GM12878 (cell line): Measurements from ENCODE around the gene LSR. TPM values are rescaled to one million over a fixed set of nuclear protein-coding genes. Genes with fewer than 3 reads are reported as not detected.

Experiments used
- ATAC-seq: fragments of 200-7000 bp; cut with Tn5 transposase; 3 replicates; pipeline ENCODE4 v1.9.1; 2020; ENCODE audit warnings: mild to moderate bottlenecking, moderate library complexity
- BruUV-seq: library from RNA; stranded (reverse); fragments of 400-500 nt; replicated peaks from 2 replicates; lab custom pipeline; 2021; lab: Mats Ljungman, UMichigan
- CTCF ChIA-PET: fragments of 300-600 bp; sonication (Branson Sonifier 250); formaldehyde crosslinking; extraction: SDS; loops from one replicate; lab custom pipeline; 2021; ENCODE audit warnings: inconsistent platforms; lab: Yijun Ruan, JAX
- POLR2A ChIA-PET: fragments of 350-600 bp; formaldehyde crosslinking; extraction: SDS; loops from one replicate; lab custom pipeline; 2021; ENCODE audit warnings: inconsistent platforms; lab: Charles Lee
- RAD21 ChIA-PET: fragments of 300-600 bp; sonication (Branson Sonifier 250); formaldehyde crosslinking; loops from one replicate; lab custom pipeline; 2023; ENCODE audit warnings: antibody characterized with exemption; ENCODE audit not compliant: unreplicated experiment; lab: Charles Lee
- SMC1A ChIA-PET: fragments of 300-600 bp; sonication (Branson Sonifier 250); formaldehyde crosslinking; loops from one replicate; lab custom pipeline; 2023; ENCODE audit not compliant: unreplicated experiment, uncharacterized antibody; lab: Charles Lee
- DNase-seq: peaks from one replicate; pipeline ENCODE4 v3.0.0-alpha.2; 2011; ENCODE audit warnings: low read depth, low spot score
- FAIRE-seq: peaks from 3 replicates; lab custom pipeline; 2011; peaks lifted over from hg19 to GRCh38; lab: Jason Lieb, UNC
- H2AFZ ChIP-seq: 2 replicates; pipeline ENCODE4 v1.6.0; 2011; ENCODE audit warnings: low read depth, low read length, control low read depth; ENCODE audit not compliant: control insufficient read depth
- H3K27ac ChIP-seq: 2 replicates; pipeline ENCODE4 v1.5.1; 2011; ENCODE audit warnings: control low read depth; ENCODE audit not compliant: control insufficient read depth, insufficient read depth
- H3K27me3 ChIP-seq, 2 experiments: replicated peaks in 1 of 2; 2 replicates each; pipeline versions ENCODE4 v1.6.0 to v1.6.1; 2011; ENCODE audit warnings: low read length in 1 of 2; ENCODE audit not compliant: control insufficient read depth in 2 of 2, insufficient read depth in 2 of 2
- H3K36me3 ChIP-seq, 2 experiments: 2 replicates each; pipeline ENCODE4 v1.5.1; 2011; ENCODE audit warnings: low read length in 1 of 2; ENCODE audit not compliant: control insufficient read depth in 2 of 2, insufficient read depth in 2 of 2
- H3K4me1 ChIP-seq: 2 replicates; pipeline ENCODE4 v1.6.1; 2011; ENCODE audit warnings: mild to moderate bottlenecking, low read length, moderate library complexity, mixed read lengths; ENCODE audit not compliant: control insufficient read depth, insufficient read depth
- H3K4me2 ChIP-seq: 2 replicates; pipeline ENCODE4 v1.6.0; 2011; ENCODE audit warnings: control low read depth; ENCODE audit not compliant: control insufficient read depth, insufficient read depth
- H3K4me3 ChIP-seq: fragments of 200-600 bp; sonication (generic); 2 replicates; pipeline ENCODE4 v1.5.1; 2016
- H3K79me2 ChIP-seq: 2 replicates; pipeline ENCODE4 v1.6.0; 2011; ENCODE audit warnings: low read length; ENCODE audit not compliant: control insufficient read depth, insufficient read depth
- H3K9ac ChIP-seq: 2 replicates; pipeline ENCODE4 v1.8.0; 2011; ENCODE audit warnings: low read length, control low read depth, mixed read lengths; ENCODE audit not compliant: control insufficient read depth, insufficient read depth
- H3K9me3 ChIP-seq: replicated peaks from 3 replicates; pipeline ENCODE4 v1.5.1; 2011; ENCODE audit warnings: mild to moderate bottlenecking, low read length; ENCODE audit not compliant: control insufficient read depth, insufficient read depth
- H4K20me1 ChIP-seq: 2 replicates; pipeline ENCODE4 v1.6.0; 2011; ENCODE audit not compliant: control insufficient read depth, insufficient read depth
- BRCA1 ChIP-seq: IDR thresholded peaks from 2 replicates; pipeline ENCODE4 v1.6.1; 2011; ENCODE audit warnings: low read depth, low read length, improper control_type of control experiment
- CREB1 ChIP-seq: IDR thresholded peaks from 2 replicates; pipeline ENCODE4 v1.6.1; 2012; ENCODE audit warnings: low read depth, mild to moderate bottlenecking, inconsistent platforms
- CREM ChIP-seq: IDR thresholded peaks from 2 replicates; pipeline ENCODE4 v1.6.1; 2014; ENCODE audit warnings: antibody characterized with exemption, low read depth
- FOS ChIP-seq: IDR thresholded peaks from 3 replicates; pipeline ENCODE4 v1.6.1; 2011; ENCODE audit warnings: borderline replicate concordance; ENCODE audit not compliant: insufficient read length; ENCODE audit errors: extremely low read depth
- SIX5 ChIP-seq: IDR thresholded peaks from 2 replicates; pipeline ENCODE4 v1.6.1; 2011; ENCODE audit warnings: mild to moderate bottlenecking, low read depth, low read length, moderate library complexity; ENCODE audit not compliant: severe bottlenecking
- WGBS: methylation state at CpG from one replicate; pipeline ENCODE4 v1.1.6; 2016; ENCODE audit warnings: low lambda C conversion rate; ENCODE audit not compliant: insufficient replicate concordance, insufficient coverage; ENCODE audit errors: missing lambda C conversion rate; 5-methylcytosine and 5-hydroxymethylcytosine counted together
- in situ Hi-C: fragments of 300-500 bp; cut with MboI; formaldehyde crosslinking; loops from 9 replicates; pipeline ENCODE4 v1.14.3; 2018; ENCODE audit warnings: mixed read lengths
- intact Hi-C: fragments of 100-400 bp; cut with micrococcal nuclease; formaldehyde crosslinking; loops from one replicate; pipeline ENCODE4 v1.14.2; 2022; ENCODE audit not compliant: unreplicated experiment
- polyA plus RNA-seq, 11 experiments: library from polyadenylated mRNA; depleted of rRNA in 4 of 11; unstranded in 6 of 11; stranded (reverse) in 5 of 11; fragments of >200 nt; fragmentation: Nextera tagmentation in 4 of 11; fragmentation: Illumina TruSeq in 1 of 11; extraction: Ambion mirVana in 4 of 11; extraction: Trizol in 1 of 11; gene quantifications; 1 replicate in 1 of 11; 2 replicates in 10 of 11; pipeline versions ENCODE4 v1.2.1 to v1.2.3, GENCODE V29; 2011 to 2016; ENCODE audit warnings: inconsistent platforms in 2 of 11, missing spikeins in 2 of 11, low read depth in 1 of 11
- total RNA-seq, 4 experiments: library from RNA; depleted of rRNA in 3 of 4; stranded (reverse); fragments of >200 nt in 3 of 4; fragmentation: Illumina TruSeq in 1 of 4; extraction: Trizol in 1 of 4; gene quantifications; 2 replicates each; pipeline versions ENCODE4 v1.2.1 to v1.2.3, GENCODE V29; 2013 to 2021
- TF ChIP-seq, protein P1 (sequence below): fragments of 450-650 bp; IDR thresholded peaks from 2 replicates; pipeline ENCODE4 v1.6.1; 2018; ENCODE audit warnings: borderline replicate concordance, mild to moderate bottlenecking; ENCODE audit not compliant: partially characterized antibody
- TF ChIP-seq, protein P2 (sequence below): fragments of 450-650 bp; formaldehyde crosslinking; IDR thresholded peaks from 2 replicates; pipeline ENCODE4 v1.5.0; 2022; ENCODE audit warnings: mild to moderate bottlenecking, missing genetic modification characterization
- TF ChIP-seq, protein P3 (sequence below): fragments of 150-350 bp; IDR thresholded peaks from 2 replicates; pipeline ENCODE4 v1.6.1; 2016; ENCODE audit warnings: low read depth, low read length
- TF ChIP-seq, protein P4 (sequence below): fragments of 450-650 bp; IDR thresholded peaks from 2 replicates; pipeline ENCODE4 v1.6.1; 2018; ENCODE audit warnings: mild to moderate bottlenecking, low read depth, moderate library complexity; ENCODE audit not compliant: partially characterized antibody

The LSR gene
- total and polyA plus RNA-seq, 10 of the 15 experiments (the other 5 are each of a cell fraction or from before 2014, with no cell fraction given): 0.26 to 53.9 (median 26.3) TPM

DNA sequence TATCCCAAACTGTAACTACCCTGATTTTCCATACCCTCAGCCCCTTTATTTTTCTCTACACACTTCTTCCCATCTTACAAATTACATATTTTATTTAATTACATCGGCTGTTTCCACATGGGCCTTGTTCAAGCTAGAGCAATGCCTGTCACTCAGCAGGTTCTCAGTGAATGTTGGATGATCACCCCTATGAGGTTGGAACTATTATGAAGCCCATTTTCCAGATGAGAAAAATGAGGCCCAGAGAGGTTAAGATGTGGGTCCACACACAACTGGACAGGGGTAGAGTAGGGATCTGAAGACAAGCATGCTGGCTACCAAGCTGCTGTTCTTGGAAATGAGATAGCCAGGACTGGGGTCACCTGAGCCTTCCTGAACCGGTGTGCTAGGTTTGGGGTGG, 53.2 kb downstream of the LSR start (continued):
- TF ChIP-seq, protein P1, sequence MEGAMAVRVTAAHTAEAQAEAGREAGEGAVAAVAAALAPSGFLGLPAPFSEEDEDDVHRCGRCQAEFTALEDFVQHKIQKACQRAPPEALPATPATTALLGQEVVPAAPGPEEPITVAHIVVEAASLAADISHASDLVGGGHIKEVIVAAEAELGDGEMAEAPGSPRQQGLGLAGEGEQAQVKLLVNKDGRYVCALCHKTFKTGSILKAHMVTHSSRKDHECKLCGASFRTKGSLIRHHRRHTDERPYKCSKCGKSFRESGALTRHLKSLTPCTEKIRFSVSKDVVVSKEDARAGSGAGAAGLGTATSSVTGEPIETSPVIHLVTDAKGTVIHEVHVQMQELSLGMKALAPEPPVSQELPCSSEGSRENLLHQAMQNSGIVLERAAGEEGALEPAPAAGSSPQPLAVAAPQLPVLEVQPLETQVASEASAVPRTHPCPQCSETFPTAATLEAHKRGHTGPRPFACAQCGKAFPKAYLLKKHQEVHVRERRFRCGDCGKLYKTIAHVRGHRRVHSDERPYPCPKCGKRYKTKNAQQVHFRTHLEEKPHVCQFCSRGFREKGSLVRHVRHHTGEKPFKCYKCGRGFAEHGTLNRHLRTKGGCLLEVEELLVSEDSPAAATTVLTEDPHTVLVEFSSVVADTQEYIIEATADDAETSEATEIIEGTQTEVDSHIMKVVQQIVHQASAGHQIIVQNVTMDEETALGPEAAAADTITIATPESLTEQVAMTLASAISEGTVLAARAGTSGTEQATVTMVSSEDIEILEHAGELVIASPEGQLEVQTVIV: no peak
- TF ChIP-seq, protein P2, sequence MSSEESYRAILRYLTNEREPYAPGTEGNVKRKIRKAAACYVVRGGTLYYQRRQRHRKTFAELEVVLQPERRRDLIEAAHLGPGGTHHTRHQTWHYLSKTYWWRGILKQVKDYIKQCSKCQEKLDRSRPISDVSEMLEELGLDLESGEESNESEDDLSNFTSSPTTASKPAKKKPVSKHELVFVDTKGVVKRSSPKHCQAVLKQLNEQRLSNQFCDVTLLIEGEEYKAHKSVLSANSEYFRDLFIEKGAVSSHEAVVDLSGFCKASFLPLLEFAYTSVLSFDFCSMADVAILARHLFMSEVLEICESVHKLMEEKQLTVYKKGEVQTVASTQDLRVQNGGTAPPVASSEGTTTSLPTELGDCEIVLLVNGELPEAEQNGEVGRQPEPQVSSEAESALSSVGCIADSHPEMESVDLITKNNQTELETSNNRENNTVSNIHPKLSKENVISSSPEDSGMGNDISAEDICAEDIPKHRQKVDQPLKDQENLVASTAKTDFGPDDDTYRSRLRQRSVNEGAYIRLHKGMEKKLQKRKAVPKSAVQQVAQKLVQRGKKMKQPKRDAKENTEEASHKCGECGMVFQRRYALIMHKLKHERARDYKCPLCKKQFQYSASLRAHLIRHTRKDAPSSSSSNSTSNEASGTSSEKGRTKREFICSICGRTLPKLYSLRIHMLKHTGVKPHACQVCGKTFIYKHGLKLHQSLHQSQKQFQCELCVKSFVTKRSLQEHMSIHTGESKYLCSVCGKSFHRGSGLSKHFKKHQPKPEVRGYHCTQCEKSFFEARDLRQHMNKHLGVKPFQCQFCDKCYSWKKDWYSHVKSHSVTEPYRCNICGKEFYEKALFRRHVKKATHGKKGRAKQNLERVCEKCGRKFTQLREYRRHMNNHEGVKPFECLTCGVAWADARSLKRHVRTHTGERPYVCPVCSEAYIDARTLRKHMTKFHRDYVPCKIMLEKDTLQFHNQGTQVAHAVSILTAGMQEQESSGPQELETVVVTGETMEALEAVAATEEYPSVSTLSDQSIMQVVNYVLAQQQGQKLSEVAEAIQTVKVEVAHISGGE (CRISPR knock-in tag): no peak

DNA sequence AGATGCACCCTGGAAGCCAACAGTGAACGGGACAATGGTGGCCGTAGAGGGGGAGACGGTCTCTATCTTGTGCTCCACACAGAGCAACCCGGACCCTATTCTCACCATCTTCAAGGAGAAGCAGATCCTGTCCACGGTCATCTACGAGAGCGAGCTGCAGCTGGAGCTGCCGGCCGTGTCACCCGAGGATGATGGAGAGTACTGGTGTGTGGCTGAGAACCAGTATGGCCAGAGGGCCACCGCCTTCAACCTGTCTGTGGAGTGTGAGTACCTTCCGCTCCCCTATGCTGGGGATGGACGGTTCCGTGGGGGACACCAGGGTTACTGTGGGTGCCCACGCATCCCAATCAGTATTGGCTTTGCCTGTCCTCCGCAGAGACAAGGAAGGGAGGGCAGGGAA, 53.6 kb downstream of the LSR start:
- ChIA-PET SMC1A (no interaction called here), CTCF (no interaction called here), POLR2A (interaction anchor here (0.7 kb wide), 1 partner anchor 169 kb away, joined by 3 read pairs; no protein-coding TSS in a partner anchor), RAD21 (no interaction called here)
- WGBS: 73% methylated on average over 16 of the region's 16 CpGs
- intact Hi-C loops: no loop called here
- DNase-seq (no peak), FAIRE-seq (no peak), ATAC-seq (no peak)
- Histone ChIP-seq H3K36me3 (no peaks in the 10 kb centered on the region), H3K9me3 (no peaks in the 10 kb centered on the region), H4K20me1 (no peaks in the 10 kb centered on the region), H3K79me2 (no peaks in the 10 kb centered on the region), H3K27ac (no peak overlapping the region), H3K4me3 (no peak overlapping the region), H3K4me1 (peaks cover 6% of the 10 kb centered on the region), H3K27me3 (no peaks in the 10 kb centered on the region), H3K9ac (no peak overlapping the region), H3K4me2 (no peak overlapping the region), H2AFZ (no peak overlapping the region)
- BruUV-seq: no TSS peak
- in situ Hi-C loops: no loop called here
- TF ChIP-seq, protein P3, sequence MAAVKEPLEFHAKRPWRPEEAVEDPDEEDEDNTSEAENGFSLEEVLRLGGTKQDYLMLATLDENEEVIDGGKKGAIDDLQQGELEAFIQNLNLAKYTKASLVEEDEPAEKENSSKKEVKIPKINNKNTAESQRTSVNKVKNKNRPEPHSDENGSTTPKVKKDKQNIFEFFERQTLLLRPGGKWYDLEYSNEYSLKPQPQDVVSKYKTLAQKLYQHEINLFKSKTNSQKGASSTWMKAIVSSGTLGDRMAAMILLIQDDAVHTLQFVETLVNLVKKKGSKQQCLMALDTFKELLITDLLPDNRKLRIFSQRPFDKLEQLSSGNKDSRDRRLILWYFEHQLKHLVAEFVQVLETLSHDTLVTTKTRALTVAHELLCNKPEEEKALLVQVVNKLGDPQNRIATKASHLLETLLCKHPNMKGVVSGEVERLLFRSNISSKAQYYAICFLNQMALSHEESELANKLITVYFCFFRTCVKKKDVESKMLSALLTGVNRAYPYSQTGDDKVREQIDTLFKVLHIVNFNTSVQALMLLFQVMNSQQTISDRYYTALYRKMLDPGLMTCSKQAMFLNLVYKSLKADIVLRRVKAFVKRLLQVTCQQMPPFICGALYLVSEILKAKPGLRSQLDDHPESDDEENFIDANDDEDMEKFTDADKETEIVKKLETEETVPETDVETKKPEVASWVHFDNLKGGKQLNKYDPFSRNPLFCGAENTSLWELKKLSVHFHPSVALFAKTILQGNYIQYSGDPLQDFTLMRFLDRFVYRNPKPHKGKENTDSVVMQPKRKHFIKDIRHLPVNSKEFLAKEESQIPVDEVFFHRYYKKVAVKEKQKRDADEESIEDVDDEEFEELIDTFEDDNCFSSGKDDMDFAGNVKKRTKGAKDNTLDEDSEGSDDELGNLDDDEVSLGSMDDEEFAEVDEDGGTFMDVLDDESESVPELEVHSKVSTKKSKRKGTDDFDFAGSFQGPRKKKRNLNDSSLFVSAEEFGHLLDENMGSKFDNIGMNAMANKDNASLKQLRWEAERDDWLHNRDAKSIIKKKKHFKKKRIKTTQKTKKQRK: no peak
- TF ChIP-seq, protein P4, sequence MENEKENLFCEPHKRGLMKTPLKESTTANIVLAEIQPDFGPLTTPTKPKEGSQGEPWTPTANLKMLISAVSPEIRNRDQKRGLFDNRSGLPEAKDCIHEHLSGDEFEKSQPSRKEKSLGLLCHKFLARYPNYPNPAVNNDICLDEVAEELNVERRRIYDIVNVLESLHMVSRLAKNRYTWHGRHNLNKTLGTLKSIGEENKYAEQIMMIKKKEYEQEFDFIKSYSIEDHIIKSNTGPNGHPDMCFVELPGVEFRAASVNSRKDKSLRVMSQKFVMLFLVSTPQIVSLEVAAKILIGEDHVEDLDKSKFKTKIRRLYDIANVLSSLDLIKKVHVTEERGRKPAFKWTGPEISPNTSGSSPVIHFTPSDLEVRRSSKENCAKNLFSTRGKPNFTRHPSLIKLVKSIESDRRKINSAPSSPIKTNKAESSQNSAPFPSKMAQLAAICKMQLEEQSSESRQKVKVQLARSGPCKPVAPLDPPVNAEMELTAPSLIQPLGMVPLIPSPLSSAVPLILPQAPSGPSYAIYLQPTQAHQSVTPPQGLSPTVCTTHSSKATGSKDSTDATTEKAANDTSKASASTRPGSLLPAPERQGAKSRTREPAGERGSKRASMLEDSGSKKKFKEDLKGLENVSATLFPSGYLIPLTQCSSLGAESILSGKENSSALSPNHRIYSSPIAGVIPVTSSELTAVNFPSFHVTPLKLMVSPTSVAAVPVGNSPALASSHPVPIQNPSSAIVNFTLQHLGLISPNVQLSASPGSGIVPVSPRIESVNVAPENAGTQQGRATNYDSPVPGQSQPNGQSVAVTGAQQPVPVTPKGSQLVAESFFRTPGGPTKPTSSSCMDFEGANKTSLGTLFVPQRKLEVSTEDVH: no peak
- no peak for TF ChIP-seq SIX5
- TF ChIP-seq CREM: no peak
- TF ChIP-seq FOS: no peak
- TF ChIP-seq CREB1: no peak
- no peak for TF ChIP-seq BRCA1
